PFSK-1 (cell line): ENCODE results near the gene MOK.

Source experiments
- FOXP2 ChIP-seq: optimal IDR thresholded peaks from 2 replicates; pipeline ENCODE3; 2011; ENCODE audit warnings: borderline replicate concordance, control low read depth, inconsistent platforms; ENCODE audit not compliant: insufficient read depth; ENCODE audit errors: extremely low read length, extremely low read depth
- POLR2AphosphoS5 ChIP-seq: IDR thresholded peaks from 2 replicates; pipeline ENCODE4 v1.6.1; 2012; ENCODE audit warnings: low read depth, mild to moderate bottlenecking, control low read depth, low read length, moderate library complexity
- SIN3A ChIP-seq: IDR thresholded peaks from 2 replicates; pipeline ENCODE4 v1.6.1; 2012; ENCODE audit warnings: mild to moderate bottlenecking, low read length, moderate library complexity, borderline replicate concordance; ENCODE audit not compliant: insufficient read depth
- TAF1 ChIP-seq: IDR thresholded peaks from 2 replicates; pipeline ENCODE4 v1.6.1; 2012; ENCODE audit warnings: low read length, control low read depth, borderline replicate concordance; ENCODE audit not compliant: insufficient read depth
- TF ChIP-seq, protein P1 (sequence below), 2 experiments: IDR thresholded peaks; 2 replicates each; pipeline versions ENCODE4 v1.6.1 to v1.8.0; 2011 to 2012; ENCODE audit warnings: low read depth in 2 of 2, low read length in 2 of 2, control low read depth in 1 of 2, inconsistent platforms in 1 of 2, mild to moderate bottlenecking in 1 of 2, moderate library complexity in 1 of 2; ENCODE audit not compliant: insufficient read depth in 1 of 2

The MOK gene

DNA sequence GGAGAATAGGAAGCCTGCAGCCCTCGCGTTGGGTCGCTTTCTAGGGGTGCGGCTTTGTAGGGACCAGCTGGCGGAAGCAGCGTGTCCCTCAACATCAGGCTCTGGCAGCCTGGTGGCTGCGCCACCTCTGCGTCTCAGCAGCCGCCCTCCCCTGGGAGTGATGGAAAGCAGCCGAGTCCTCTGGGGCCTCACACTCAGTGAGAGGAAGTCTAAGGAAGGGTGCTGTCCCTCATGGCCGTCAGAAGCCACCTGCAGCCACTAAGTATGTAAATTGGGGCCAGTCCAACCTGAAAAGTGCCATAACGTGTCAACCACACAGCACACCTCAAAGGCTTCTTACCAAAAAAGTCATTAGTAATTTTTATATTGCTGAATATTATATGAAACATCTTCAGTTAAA lies 84.9 kb downstream of the MOK start:
- TF ChIP-seq SIN3A (no peak), POLR2AphosphoS5 (no peak), FOXP2 (no peak), TAF1 (no peak)
- TF ChIP-seq, protein P1, sequence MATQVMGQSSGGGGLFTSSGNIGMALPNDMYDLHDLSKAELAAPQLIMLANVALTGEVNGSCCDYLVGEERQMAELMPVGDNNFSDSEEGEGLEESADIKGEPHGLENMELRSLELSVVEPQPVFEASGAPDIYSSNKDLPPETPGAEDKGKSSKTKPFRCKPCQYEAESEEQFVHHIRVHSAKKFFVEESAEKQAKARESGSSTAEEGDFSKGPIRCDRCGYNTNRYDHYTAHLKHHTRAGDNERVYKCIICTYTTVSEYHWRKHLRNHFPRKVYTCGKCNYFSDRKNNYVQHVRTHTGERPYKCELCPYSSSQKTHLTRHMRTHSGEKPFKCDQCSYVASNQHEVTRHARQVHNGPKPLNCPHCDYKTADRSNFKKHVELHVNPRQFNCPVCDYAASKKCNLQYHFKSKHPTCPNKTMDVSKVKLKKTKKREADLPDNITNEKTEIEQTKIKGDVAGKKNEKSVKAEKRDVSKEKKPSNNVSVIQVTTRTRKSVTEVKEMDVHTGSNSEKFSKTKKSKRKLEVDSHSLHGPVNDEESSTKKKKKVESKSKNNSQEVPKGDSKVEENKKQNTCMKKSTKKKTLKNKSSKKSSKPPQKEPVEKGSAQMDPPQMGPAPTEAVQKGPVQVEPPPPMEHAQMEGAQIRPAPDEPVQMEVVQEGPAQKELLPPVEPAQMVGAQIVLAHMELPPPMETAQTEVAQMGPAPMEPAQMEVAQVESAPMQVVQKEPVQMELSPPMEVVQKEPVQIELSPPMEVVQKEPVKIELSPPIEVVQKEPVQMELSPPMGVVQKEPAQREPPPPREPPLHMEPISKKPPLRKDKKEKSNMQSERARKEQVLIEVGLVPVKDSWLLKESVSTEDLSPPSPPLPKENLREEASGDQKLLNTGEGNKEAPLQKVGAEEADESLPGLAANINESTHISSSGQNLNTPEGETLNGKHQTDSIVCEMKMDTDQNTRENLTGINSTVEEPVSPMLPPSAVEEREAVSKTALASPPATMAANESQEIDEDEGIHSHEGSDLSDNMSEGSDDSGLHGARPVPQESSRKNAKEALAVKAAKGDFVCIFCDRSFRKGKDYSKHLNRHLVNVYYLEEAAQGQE (IDR thresholded peaks at IDR 0.05; ENCODE audit: insufficient read depth in 1 of 2, low read depth in 2 of 2, low read length in 2 of 2), result no peak

DNA sequence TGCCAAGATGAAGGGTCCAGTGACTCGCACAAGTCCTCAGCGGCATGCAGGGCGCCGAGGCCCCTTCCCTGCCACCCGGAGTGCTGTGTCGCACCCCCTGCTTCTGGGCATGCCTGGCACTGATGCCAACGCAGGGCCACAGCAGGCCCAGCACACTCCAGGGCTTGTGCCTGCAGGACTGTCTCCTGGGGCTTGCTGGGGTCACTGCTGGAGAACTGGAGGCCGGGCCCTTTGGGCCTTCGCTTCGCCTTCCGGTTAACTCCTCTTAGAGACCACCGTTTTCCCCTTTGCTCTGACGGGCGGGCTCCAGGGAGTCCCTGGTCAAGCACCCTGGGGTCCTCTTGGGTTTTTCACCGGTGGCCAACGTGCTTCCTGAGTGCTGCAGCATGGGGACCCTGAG lies 85.6 kb downstream of the MOK start:
- no peak for TF ChIP-seq SIN3A
- TF ChIP-seq POLR2AphosphoS5, result no peak
- no peak for TF ChIP-seq FOXP2
- TF ChIP-seq, protein P1 (IDR thresholded peaks at IDR 0.05; ENCODE audit: insufficient read depth in 1 of 2, low read depth in 2 of 2, low read length in 2 of 2), result no peak
- TF ChIP-seq TAF1, result no peak

DNA sequence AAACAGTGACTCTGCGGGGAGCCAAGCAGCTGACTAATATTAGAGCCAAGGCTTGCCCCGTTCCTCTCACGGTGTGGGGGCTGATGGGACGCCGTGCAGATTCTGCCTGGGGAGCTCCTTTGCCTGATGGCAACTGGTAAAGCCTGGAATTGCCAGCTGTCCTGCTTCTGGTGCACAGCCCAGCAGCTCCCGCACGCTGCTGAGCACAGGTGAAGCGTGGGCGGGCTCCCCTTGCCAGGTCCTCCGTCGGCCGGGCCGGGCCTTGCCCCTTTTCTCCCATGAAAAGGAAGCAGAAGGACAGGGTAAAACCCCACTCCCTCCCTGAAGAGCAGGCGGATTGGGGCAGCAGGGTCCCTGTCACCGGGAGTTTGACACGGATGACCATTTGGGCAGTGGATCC lies 86.3 kb downstream of the MOK start:
- TF ChIP-seq POLR2AphosphoS5, result no peak
- no peak for TF ChIP-seq SIN3A
- TF ChIP-seq TAF1, result no peak
- no peak for TF ChIP-seq FOXP2
- TF ChIP-seq, protein P1 (IDR thresholded peaks at IDR 0.05; ENCODE audit: insufficient read depth in 1 of 2, low read depth in 2 of 2, low read length in 2 of 2), result no peak

DNA sequence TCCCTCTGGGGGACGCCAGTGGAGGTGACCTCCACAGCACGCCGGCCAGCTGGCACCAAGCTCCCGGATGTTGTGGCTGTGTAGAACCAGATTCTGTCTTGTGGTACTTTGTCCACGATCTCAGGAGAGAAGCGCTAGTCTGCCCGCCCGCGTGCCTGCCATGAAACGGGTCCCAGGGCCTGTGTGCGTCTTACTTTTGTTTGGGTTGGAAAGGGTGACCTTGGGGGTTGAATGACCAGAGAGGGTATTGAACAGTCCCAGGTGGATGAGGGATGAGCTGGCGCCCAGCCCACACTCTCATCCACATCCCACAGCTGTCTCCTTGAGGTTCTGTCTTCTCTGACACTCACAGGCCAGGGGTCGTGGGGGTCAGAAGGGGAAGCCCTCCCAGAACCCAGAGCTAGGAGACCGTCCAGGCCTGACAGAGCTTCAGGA lies 87.0 kb downstream of the MOK start:
- TF ChIP-seq, protein P1 (IDR thresholded peaks at IDR 0.05; ENCODE audit: insufficient read depth in 1 of 2, low read depth in 2 of 2, low read length in 2 of 2), result no peak
- TF ChIP-seq SIN3A (no peak), FOXP2 (no peak), TAF1 (no peak), POLR2AphosphoS5 (no peak)

DNA sequence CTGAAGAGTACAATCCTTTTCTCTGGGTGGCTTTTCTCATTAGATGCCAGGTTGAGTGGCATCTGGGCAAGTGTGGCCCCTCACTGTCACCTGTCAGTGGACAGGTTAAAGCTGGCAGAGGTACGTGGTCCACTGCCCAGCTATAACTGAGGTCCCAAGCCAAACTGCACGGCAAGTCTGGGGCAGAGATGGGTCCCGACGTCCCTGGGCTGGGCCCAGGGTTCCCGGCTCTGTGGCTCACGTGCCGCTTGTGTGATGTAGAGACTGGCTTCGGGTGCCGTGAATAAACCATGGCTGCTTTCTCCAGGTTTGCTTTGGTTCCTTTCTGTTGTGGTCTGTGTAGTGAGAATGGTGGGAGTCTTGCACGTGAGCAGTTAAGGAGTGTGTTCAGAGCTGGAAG lies 87.6 kb downstream of the MOK start:
- TF ChIP-seq SIN3A (no peak), POLR2AphosphoS5 (no peak), FOXP2 (no peak), TAF1 (no peak)
- TF ChIP-seq, protein P1 (IDR thresholded peaks at IDR 0.05; ENCODE audit: insufficient read depth in 1 of 2, low read depth in 2 of 2, low read length in 2 of 2), result no peak
